ENCODE data around the gene CDX4. TPM values are rescaled to one million over a fixed set of nuclear protein-coding genes. Genes with fewer than 3 reads are reported as not detected.

Gene CDX4, protein sequence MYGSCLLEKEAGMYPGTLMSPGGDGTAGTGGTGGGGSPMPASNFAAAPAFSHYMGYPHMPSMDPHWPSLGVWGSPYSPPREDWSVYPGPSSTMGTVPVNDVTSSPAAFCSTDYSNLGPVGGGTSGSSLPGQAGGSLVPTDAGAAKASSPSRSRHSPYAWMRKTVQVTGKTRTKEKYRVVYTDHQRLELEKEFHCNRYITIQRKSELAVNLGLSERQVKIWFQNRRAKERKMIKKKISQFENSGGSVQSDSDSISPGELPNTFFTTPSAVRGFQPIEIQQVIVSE
- total RNA-seq: not detected in 2 replicates

GRCh38 chrX:73446831-73447230 is at the start of gene CDX4:
TSS of gene CDX4 (plus strand) at chrX:73447053. CDS start at chrX:73447254, 201 bp downstream.

Other genes starting within 250 kb of the CDX4 start
- 0.81 and 3.0 TPM in 2 replicates for gene NAP1L2, start 232.2 kb upstream of the CDX4 start, total RNA-seq
- gene CHIC1, start 116.1 kb downstream of the CDX4 start, total RNA-seq: 3.9 and 11.1 TPM in 2 replicates